Kasumi-1 (cell line): Measurements from ENCODE around the gene CRELD2.

ENCODE experiments used
- DNase-seq, 2 experiments: peaks; one replicate each; lab custom pipeline; 2025; lab: John Stamatoyannopoulos, UW

Gene CRELD2

GRCh38 chr22:49957826-49958365, 39.5 kb downstream of the CRELD2 start:
- no peak for DNase-seq

DNA sequence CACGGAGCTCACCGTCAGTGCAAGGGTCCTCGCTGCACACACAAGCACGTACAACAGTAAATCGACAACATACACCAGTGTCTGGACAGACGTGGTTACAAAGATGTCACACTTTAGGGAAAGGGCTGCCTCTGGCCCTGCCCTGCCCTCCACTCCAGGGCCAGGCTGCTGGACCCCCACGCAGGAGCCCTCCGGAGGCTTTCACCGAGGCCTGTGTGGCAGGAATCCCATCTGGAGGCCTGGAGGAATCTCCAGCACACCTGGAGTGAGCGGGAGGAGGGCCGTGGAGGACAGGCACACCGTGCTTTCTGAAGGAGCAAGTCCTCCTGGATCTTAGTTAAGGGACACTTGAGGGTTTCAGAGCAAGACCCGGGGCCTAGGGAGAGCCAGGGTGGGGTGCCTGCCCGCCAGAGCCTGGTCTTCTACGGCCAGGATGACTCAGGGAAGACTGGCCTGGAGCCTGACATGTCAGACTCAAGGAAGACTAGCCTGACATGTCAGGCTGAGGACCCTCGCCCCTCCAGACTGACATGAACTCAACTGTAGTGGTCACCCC, 40.0 kb downstream of the CRELD2 start:
- DNase-seq: no peak

- no peak for DNase-seq
Observed at GRCh38 chr22:49958931-49959781, 40.7 kb downstream of the CRELD2 start.

DNA sequence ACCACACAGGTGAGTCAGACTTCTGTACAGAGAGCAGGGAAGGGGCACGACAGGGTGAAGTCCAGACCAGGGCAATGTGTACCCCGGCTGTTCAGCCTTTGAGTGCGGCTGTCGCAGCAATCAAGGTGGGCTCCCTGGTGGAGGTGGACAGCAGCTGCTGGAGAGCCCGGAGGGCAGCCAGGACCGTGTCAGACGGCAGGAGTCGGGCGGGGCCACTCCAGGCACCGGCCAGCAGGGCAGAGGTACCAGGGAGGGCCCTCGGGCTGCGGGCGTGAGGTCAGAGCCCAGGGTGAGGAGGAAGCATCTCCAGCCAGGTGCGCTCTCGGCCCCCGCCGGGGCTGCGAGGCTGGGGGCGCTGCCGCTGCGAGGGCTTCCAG, 41.3 kb downstream of the CRELD2 start:
- no peak for DNase-seq

- peak; percentile 95 to 96 for DNase-seq
Observed at GRCh38 chr22:49960159-49961004, 41.9 kb downstream of the CRELD2 start, which contains the start of gene PIM3. PIM3 (plus strand) TSS chr22:49960772; CDS start chr22:49960948, 176 bp downstream.

- no peak for DNase-seq
Observed at GRCh38 chr22:49961005-49961600, 42.7 kb downstream of the CRELD2 start.

DNA sequence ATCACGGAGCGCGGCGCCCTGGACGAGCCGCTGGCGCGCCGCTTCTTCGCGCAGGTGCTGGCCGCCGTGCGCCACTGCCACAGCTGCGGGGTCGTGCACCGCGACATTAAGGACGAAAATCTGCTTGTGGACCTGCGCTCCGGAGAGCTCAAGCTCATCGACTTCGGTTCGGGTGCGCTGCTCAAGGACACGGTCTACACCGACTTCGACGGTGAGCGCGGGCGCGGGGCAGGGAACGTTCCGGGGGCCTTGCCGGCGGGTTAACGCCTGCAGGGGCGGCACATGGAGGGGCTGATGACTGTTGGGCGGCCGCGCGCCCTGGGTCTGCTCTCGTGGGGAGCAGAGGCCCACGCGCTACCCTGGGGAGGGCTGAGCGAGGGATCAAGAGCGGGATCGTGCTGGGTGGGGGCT, 43.2 kb downstream of the CRELD2 start:
- DNase-seq: no peak

DNA sequence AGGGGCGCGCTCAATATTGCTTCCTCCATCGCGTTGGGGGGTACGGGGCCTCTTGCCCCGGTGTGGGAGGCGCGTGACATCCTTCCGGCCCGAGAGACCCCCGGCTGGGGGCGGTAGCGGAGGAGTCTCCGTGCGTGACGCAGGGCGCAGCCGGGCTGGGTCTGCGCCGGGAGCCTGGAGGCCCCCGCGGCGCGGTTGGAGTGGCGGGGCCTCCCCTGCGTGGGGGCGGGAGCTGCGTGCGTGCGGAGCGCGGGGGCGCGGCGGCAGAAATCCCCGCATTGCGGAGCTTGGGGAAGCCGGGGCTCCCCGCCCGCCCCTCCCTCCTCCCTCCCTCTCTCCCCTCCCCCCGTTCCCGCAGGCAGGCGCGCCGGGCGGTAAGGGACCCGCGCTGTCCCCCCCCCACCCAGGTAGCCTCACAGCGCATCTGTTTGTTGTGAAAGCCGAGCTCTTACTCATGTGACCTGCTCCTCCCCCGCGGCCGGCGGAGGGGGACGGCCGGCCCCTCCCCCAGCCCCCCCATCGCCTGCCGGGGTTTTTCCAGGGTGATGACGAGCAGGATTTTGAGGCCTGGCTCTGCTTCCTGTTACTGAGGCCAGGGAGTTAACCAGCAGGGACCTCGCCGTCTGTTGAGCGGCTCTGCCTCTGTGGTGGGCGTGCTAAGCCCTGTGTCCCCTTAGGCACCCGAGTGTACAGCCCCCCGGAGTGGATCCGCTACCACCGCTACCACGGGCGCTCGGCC, 43.7 kb downstream of the CRELD2 start:
- DNase-seq: peak; percentile 54 to 65

- no peak for DNase-seq
Observed at GRCh38 chr22:49962751-49963646, 44.6 kb downstream of the CRELD2 start.

- DNase-seq: no peak
Observed at GRCh38 chr22:49963647-49964026, 45.2 kb downstream of the CRELD2 start.

DNA sequence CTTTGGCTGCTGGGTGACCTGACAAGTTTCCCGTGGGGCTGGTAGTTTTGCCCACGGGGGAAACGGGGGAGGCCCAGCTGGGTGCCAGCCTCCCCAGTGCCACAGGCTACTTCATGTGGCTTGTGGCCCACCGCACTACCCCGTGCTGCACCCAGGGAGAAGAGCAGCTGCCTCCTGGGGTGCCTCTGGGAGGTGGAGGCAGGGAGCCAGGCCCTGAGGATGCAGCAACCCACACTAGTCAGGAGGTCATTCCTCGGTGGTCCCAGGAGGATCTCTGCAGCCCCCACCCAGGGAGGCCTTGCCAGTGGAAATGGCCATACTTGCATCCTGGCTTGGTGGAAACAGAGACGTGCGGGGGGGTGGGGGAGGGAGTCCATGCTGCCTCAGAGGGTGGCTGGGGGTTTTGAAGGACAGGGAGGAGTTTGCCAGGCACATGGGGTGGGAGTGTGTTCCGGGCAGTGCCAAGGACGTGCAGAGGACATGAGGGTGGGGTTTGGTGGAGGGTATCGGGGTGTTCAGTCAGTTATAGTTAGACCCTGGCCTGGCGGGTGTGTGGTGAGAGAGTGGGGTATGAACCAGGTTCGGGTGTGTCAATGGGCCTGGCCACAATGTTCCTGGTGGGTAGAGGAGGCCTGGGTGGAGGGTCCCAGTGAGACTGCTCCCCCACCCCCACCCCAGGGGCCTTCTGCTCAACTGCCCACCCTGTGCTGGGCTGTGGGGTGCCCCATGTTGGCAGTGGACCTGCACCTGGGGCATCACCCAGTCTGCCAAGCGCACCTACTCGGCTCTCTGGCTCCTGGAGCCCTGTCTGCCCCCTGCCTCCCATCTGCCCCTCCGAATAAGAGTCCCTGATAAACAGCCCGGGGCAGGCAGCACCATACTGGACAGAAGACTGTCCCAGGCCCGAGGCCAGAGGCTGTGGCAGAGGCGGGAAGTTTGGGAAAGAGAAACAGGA, 46.0 kb downstream of the CRELD2 start:
- DNase-seq: no peak

DNA sequence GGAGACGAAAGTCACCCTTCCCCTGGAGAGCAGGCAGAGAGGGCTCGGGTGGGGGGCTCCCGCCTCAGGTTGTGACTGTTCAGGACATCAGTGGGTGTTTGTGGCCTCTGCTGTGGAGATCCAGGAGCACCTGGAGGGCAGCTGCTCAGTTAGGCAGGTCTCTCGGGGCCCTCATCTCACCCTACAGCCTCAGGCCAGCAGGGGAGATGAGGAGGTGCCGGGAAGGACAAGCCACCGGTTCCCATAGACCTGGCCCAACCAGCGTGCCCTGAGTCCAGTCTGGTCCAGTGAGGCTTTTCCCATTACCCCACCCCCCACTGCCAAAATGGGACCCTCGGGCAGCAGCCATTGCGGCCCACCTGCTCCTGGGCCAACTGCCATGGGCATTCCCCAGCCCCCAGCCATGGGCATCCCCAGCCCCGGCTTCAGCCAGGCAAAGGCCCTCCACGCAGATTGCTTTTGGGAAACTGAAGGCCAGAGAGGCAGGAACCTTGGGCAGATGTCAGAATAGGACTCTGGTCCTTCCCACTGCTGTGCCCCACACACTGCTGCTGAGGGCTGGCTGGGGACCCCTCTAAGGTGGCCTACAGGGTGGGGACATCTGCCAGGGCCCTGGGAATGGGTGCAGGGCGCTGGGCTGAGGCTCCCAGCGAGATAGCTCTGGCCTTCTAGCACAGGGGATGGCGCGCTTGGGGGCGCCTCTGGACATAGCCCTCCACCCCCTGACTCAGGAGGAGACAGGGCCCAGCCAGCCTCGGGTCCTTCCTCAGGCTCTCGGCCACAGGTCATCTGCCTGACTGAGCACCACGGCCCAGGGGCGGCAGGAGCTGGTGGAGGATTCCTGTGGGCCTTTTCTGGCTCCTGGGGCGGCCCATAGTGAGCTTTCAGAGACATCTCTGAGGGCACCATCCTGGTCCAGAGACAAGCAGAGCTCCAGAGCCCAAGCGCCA, 46.9 kb downstream of the CRELD2 start:
- no peak for DNase-seq

DNA sequence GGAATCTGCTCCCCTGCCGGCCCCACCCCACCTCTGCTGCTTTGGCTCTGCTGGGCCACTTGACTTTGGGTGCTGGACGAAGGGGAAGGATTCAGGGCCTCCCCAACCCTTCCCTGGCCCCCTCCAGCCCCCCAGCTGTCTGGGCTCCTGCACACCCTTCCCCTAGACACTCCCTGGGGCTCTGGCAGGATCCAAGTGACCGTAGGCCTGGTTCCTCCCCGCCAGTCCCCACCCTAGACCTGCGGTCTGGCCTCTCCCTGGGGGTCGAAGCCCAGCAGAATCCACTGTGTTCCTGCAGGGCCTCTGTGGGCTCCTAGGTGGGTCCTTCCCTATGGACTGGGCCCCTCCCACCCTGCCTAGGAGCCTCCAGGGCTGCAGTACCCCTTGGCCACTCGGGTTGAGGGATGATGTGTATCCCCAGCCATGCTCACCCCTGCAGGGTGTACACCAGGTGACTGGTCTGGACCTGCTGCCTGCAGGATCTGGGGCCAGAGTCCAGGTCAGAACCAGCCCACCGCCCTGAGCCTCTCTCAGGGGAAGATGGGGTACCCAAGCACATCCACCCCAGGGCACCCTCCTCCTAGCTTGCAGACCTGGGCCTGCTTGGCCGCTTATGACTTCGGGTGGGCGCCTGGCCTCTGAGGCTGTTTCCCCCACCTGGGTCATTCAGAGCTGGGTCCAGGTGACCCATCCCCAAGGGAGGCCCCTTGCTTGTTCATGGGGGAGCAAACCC, 47.8 kb downstream of the CRELD2 start:
- no peak for DNase-seq

- peak; percentile 40 for DNase-seq
Observed at GRCh38 chr22:49966774-49967705, 48.6 kb downstream of the CRELD2 start.

DNA sequence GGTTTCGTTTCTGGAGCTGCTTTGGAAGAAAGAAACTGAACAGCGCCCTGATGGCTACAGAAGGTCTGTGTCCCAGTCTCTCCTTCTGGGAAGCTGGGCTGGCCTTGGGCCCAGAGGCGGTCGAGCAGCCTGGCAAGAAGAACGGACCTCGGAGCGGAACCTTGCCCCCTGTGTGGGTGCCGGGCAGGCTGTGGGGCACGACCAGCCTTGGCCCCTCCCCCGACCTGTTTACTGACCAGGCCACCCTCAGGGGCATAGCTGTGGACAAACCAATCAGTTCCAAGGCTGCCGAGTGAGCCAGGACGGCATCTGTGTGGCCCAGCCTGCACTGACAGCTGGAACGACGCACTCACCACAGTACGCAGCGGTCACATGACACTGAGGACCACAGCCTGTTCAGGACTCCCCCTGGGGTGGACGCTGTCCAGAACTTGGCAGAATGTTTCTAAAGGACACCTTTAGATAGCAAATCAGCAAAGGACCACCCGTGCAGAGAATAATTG, 49.3 kb downstream of the CRELD2 start:
- no peak for DNase-seq

DNA sequence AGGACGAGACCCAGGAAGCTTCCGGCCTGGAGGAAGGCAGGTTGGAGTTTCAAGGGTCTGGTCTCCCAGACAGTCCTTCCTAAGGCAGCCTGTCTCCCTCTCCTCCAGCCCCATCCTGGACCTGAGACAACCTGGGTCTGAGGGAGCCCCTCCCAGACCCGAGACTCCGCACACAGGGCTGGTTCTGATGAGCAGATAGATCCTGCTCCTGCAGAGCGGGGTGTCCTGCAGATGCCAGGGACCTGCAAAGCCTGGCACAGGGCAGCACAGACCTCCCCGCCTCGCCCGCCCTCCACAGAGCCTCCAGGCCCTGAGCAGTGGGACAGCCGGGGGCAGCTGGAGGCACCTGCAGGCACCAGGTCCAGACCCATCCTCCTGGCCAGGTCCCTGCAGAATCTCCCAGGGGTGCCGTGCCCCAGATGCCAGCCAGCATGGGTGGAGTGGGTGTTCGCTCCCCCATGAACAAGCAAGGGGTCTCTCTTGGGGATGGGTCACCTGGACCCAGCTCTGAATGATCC, 49.9 kb downstream of the CRELD2 start:
- DNase-seq: no peak
